ENCODE results near the gene IRGC. TPM values are rescaled to one million over a fixed set of nuclear protein-coding genes. Genes with fewer than 3 reads are reported as not detected.

The IRGC gene
- not detected for total RNA-seq

- H3K27me3 ChIP-seq = no peaks in the 10 kb centered on the region
- no peak within 1 kb of the TSS for H3K27ac ChIP-seq
- no peaks in the 10 kb centered on the region for H3K4me1 ChIP-seq
- H3K36me3 ChIP-seq = no peaks in the 10 kb centered on the region
- no peak for DNase-seq (ENCODE audit: extremely low spot score in 2 of 2)
- no peak within 1 kb of the TSS for H3K4me3 ChIP-seq
- intact Hi-C loops (cut with DNase I) = no loop called here
- TF ChIP-seq POLR2AphosphoS5 (IDR thresholded peaks at IDR 0.05; ENCODE audit: insufficient read depth in 1 of 2, low read depth in 1 of 2) (no peak), CTCF (IDR thresholded peaks at IDR 0.05) (no peak), POLR2A (IDR thresholded peaks at IDR 0.05) (no peak)
- H3K9me3 ChIP-seq = no peaks in the 10 kb centered on the region
Observed at GRCh38 chr19:43715776-43716175, at the start of gene IRGC. IRGC (plus strand) TSS chr19:43716076; CDS start chr19:43718559, 2,483 bp downstream.

- TF ChIP-seq POLR2AphosphoS5 (IDR thresholded peaks at IDR 0.05; ENCODE audit: insufficient read depth in 1 of 2, low read depth in 1 of 2) (no peak), CTCF (IDR thresholded peaks at IDR 0.05) (no peak), POLR2A (IDR thresholded peaks at IDR 0.05) (no peak)
- Histone ChIP-seq H3K4me1 (peaks cover 17% of the 10 kb centered on the region), H3K4me3 (peak overlapping the region; percentile 29 to 41), H3K27me3 (no peaks in the 10 kb centered on the region), H3K27ac (peak overlapping the region; percentile 89), H3K9me3 (no peaks in the 10 kb centered on the region), H3K36me3 (peaks cover 0 to 28% of the 10 kb centered on the region in 2 donors)
- peak in 1 of 2 donors; percentile 88 for DNase-seq (ENCODE audit: extremely low spot score in 2 of 2)
- intact Hi-C loops (cut with DNase I) = no loop called here
Observed at GRCh38 chr19:43667126-43667875, 48.6 kb upstream of the IRGC start.

GRCh38 chr19:43667876-43668405 lies 47.9 kb upstream of the IRGC start:
- intact Hi-C loops (cut with DNase I) = no loop called here
- H3K4me3 ChIP-seq = peak overlapping the region; percentile 29 to 41
- H3K27me3 ChIP-seq = no peaks in the 10 kb centered on the region
- peaks cover 0 to 25% of the 10 kb centered on the region in 2 donors for H3K36me3 ChIP-seq
- peak overlapping the region; percentile 89 for H3K27ac ChIP-seq
- H3K4me1 ChIP-seq = peaks cover 17% of the 10 kb centered on the region
- no peaks in the 10 kb centered on the region for H3K9me3 ChIP-seq
- DNase-seq (ENCODE audit: extremely low spot score in 2 of 2) = no peak
- no peak for TF ChIP-seq POLR2A (IDR thresholded peaks at IDR 0.05)
- TF ChIP-seq POLR2AphosphoS5 (IDR thresholded peaks at IDR 0.05; ENCODE audit: insufficient read depth in 1 of 2, low read depth in 1 of 2) = no peak
- no peak for TF ChIP-seq CTCF (IDR thresholded peaks at IDR 0.05)

- intact Hi-C loops (cut with DNase I) = no loop called here
- peak; percentile 82 to 98 for TF ChIP-seq POLR2AphosphoS5 (IDR thresholded peaks at IDR 0.05; ENCODE audit: insufficient read depth in 1 of 2, low read depth in 1 of 2)
- peak in 1 of 2 donors; percentile 91 for TF ChIP-seq POLR2A (IDR thresholded peaks at IDR 0.05)
- TF ChIP-seq CTCF (IDR thresholded peaks at IDR 0.05) = no peak
Observed at GRCh38 chr19:43668406-43669109, 47.3 kb upstream of the IRGC start.

More at GRCh38 chr19:43668406-43669109, 47.3 kb upstream of the IRGC start:
- Histone ChIP-seq H3K9me3 (no peaks in the 10 kb centered on the region), H3K36me3 (peaks cover 0 to 20% of the 10 kb centered on the region in 2 donors), H3K27ac (peak overlapping the region; percentile 89), H3K27me3 (no peaks in the 10 kb centered on the region), H3K4me3 (peak overlapping the region; percentile 57 to 81), H3K4me1 (peaks cover 17% of the 10 kb centered on the region)
- peak; percentile 100 for DNase-seq (ENCODE audit: extremely low spot score in 2 of 2)
